ENCODE data around the gene NRIP1.

The NRIP1 gene, protein sequence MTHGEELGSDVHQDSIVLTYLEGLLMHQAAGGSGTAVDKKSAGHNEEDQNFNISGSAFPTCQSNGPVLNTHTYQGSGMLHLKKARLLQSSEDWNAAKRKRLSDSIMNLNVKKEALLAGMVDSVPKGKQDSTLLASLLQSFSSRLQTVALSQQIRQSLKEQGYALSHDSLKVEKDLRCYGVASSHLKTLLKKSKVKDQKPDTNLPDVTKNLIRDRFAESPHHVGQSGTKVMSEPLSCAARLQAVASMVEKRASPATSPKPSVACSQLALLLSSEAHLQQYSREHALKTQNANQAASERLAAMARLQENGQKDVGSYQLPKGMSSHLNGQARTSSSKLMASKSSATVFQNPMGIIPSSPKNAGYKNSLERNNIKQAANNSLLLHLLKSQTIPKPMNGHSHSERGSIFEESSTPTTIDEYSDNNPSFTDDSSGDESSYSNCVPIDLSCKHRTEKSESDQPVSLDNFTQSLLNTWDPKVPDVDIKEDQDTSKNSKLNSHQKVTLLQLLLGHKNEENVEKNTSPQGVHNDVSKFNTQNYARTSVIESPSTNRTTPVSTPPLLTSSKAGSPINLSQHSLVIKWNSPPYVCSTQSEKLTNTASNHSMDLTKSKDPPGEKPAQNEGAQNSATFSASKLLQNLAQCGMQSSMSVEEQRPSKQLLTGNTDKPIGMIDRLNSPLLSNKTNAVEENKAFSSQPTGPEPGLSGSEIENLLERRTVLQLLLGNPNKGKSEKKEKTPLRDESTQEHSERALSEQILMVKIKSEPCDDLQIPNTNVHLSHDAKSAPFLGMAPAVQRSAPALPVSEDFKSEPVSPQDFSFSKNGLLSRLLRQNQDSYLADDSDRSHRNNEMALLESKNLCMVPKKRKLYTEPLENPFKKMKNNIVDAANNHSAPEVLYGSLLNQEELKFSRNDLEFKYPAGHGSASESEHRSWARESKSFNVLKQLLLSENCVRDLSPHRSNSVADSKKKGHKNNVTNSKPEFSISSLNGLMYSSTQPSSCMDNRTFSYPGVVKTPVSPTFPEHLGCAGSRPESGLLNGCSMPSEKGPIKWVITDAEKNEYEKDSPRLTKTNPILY (N-terminal part only)

DNA sequence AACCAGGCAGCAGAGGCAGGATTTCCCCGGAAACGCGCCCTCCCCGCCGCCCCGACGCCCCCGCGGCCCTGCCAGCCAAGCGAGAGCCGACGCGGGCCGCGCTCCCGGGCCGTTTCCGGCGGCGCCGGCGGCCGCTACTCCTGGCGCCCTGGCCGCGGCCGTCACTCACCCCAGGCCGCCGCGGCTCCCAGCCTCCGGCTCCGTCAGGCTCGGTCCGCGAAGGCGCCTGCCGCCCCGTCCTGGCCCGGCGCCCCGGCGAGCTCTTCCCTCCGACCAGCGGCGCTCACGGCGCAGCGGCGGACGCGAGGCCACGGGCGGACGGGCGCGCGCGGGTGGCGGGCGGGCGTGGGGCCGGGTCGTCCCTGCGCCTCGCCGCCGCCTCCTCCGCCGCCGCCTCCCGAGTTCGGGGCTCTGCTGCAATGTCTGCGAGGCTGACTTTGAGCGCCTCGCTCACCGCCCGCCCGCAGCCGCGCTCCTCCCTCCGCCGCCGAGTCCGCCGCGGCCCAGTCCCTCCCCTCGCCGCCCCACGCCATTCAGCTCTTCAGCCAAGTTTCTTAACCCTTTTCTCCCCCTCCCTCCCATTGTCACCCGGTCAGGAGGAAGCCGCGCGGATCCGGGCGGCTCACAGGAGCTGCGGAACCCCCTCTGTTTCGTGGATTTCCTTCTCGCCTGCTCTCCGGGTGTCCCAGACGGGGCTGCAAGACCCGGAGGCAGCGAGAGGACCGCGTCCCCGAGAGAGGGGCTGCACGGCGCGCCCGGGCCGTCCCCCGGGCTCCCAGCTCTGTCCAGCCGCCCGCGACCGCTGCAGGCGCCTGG lies at the start of gene NRIP1:
Gene NRIP1, minus strand, starts transcription at position 425 of the 816 bp plus-strand sequence. CDS start 96,808 bp downstream, outside the sequence.
- peak within 1 kb of the TSS; percentile 94 for H3K9ac ChIP-seq (ENCODE audit: low read length)
- H3K4me2 ChIP-seq (ENCODE audit: low read length): peak within 1 kb of the TSS; percentile 86
- peaks cover 35% of the 10 kb centered on the region for H3K79me2 ChIP-seq (ENCODE audit: low read length)
- H3K36me3 ChIP-seq (replicated peaks; ENCODE audit: low read depth, low read length): no peaks in the 10 kb centered on the region
- H2AFZ ChIP-seq (ENCODE audit: low read depth, low read length): peak within 1 kb of the TSS; percentile 62
- H3K9me3 ChIP-seq (ENCODE audit: insufficient read depth, low read length): no peaks in the 10 kb centered on the region
- peaks cover 34% of the 10 kb centered on the region for H3K4me1 ChIP-seq (ENCODE audit: low read length)
- H4K20me1 ChIP-seq (ENCODE audit: insufficient read depth, low read length): no peaks in the 10 kb centered on the region
- TF ChIP-seq, protein P1, sequence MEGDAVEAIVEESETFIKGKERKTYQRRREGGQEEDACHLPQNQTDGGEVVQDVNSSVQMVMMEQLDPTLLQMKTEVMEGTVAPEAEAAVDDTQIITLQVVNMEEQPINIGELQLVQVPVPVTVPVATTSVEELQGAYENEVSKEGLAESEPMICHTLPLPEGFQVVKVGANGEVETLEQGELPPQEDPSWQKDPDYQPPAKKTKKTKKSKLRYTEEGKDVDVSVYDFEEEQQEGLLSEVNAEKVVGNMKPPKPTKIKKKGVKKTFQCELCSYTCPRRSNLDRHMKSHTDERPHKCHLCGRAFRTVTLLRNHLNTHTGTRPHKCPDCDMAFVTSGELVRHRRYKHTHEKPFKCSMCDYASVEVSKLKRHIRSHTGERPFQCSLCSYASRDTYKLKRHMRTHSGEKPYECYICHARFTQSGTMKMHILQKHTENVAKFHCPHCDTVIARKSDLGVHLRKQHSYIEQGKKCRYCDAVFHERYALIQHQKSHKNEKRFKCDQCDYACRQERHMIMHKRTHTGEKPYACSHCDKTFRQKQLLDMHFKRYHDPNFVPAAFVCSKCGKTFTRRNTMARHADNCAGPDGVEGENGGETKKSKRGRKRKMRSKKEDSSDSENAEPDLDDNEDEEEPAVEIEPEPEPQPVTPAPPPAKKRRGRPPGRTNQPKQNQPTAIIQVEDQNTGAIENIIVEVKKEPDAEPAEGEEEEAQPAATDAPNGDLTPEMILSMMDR (IDR thresholded peaks at IDR 0.05; ENCODE audit: low read depth, low read length): no peak
- TF ChIP-seq EZH2phosphoT487 (IDR thresholded peaks at IDR 0.05; ENCODE audit: low read depth): no peak
- peak within 1 kb of the TSS; percentile 96 for H3K4me3 ChIP-seq (ENCODE audit: low read length)
- H3K27ac ChIP-seq (ENCODE audit: low read length): peak within 1 kb of the TSS; percentile 57
- peaks cover 4% of the 10 kb centered on the region; the same call in 1 of the 2 replicates for H3K27me3 ChIP-seq (ENCODE audit: low read depth, low read length)

DNA sequence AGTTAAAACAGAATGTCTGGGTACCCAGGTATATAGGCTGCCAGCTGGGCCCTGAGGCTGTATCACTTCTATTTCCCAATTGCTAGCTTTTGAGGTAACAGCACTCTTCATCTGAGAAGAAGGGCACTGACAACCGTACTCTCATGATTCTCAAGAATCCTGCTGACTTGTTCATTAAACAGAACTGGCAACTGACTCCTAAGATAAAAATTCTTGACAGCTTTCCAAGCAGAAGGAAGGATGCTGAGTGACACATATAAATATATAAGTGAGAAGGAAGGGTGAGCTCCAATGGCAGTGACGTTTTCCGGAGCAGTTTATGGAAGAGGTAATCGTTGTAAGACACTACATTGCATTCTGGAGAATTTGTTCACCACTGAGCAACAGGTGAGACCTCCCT lies 48.1 kb upstream of the NRIP1 start:
- TF ChIP-seq EZH2phosphoT487 (IDR thresholded peaks at IDR 0.05; ENCODE audit: low read depth): no peak
- TF ChIP-seq, protein P1 (IDR thresholded peaks at IDR 0.05; ENCODE audit: low read depth, low read length): no peak
- no peaks in the 10 kb centered on the region for H3K36me3 ChIP-seq (replicated peaks; ENCODE audit: low read depth, low read length)
- H3K4me1 ChIP-seq (ENCODE audit: low read length): peaks cover 4% of the 10 kb centered on the region
- no peak overlapping the region for H3K27ac ChIP-seq (ENCODE audit: low read length)
- H4K20me1 ChIP-seq (ENCODE audit: insufficient read depth, low read length): no peaks in the 10 kb centered on the region
- no peak overlapping the region for H3K4me3 ChIP-seq (ENCODE audit: low read length)
- H2AFZ ChIP-seq (ENCODE audit: low read depth, low read length): no peak overlapping the region
- no peaks in the 10 kb centered on the region for H3K79me2 ChIP-seq (ENCODE audit: low read length)
- H3K9ac ChIP-seq (ENCODE audit: low read length): no peak overlapping the region
- no peak overlapping the region for H3K4me2 ChIP-seq (ENCODE audit: low read length)
- H3K27me3 ChIP-seq (ENCODE audit: low read depth, low read length): no peaks in the 10 kb centered on the region
- no peaks in the 10 kb centered on the region for H3K9me3 ChIP-seq (ENCODE audit: insufficient read depth, low read length)

GRCh38 chr21:15108801-15109200 lies 44.0 kb upstream of the NRIP1 start:
- Histone ChIP-seq H3K27ac (ENCODE audit: low read length) (no peak overlapping the region), H3K9ac (ENCODE audit: low read length) (no peak overlapping the region), H2AFZ (ENCODE audit: low read depth, low read length) (no peak overlapping the region), H3K9me3 (ENCODE audit: insufficient read depth, low read length) (no peaks in the 10 kb centered on the region), H3K4me3 (ENCODE audit: low read length) (no peak overlapping the region), H3K79me2 (ENCODE audit: low read length) (no peaks in the 10 kb centered on the region), H3K27me3 (ENCODE audit: low read depth, low read length) (no peaks in the 10 kb centered on the region), H3K4me2 (ENCODE audit: low read length) (no peak overlapping the region), H3K4me1 (ENCODE audit: low read length) (no peaks in the 10 kb centered on the region), H4K20me1 (ENCODE audit: insufficient read depth, low read length) (no peaks in the 10 kb centered on the region), H3K36me3 (replicated peaks; ENCODE audit: low read depth, low read length) (no peaks in the 10 kb centered on the region)
- TF ChIP-seq EZH2phosphoT487 (IDR thresholded peaks at IDR 0.05; ENCODE audit: low read depth): no peak
- TF ChIP-seq, protein P1 (IDR thresholded peaks at IDR 0.05; ENCODE audit: low read depth, low read length): no peak
